DOHH2 (cell line): ENCODE data around the gene ANKDD1A.

Experiments
- H3F3A ChIP-seq: fragments of 200-600 bp; sonication (generic), shearing (Covaris generic); 2 replicates; pipeline ENCODE4 v1.6.0; 2016; ENCODE audit warnings: antibody characterized with exemption, mild to moderate bottlenecking; ENCODE audit not compliant: control insufficient read depth, insufficient read depth
- H3K27ac ChIP-seq: fragments of 200-600 bp; sonication (generic); 2 replicates; pipeline ENCODE4 v1.5.1; 2014; ENCODE audit warnings: low read depth, mild to moderate bottlenecking, low read length, moderate library complexity
- H3K27me3 ChIP-seq: fragments of 200-600 bp; sonication (generic); 2 replicates; pipeline ENCODE4 v1.6.1; 2014; ENCODE audit warnings: mild to moderate bottlenecking, low read length, mixed read lengths; ENCODE audit not compliant: control insufficient read depth
- H3K36me3 ChIP-seq: fragments of 200-600 bp; sonication (generic); 2 replicates; pipeline ENCODE4 v1.6.1; 2014; ENCODE audit warnings: mild to moderate bottlenecking, low read length, moderate library complexity, mixed read lengths; ENCODE audit not compliant: control insufficient read depth
- H3K4me1 ChIP-seq: fragments of 200-600 bp; sonication (generic); 2 replicates; pipeline ENCODE4 v1.6.1; 2014; ENCODE audit warnings: mild to moderate bottlenecking, low read length, mixed read lengths; ENCODE audit not compliant: control insufficient read depth
- H3K4me2 ChIP-seq: fragments of 200-600 bp; sonication (generic); 2 replicates; pipeline ENCODE4 v1.6.0; 2014; ENCODE audit warnings: mild to moderate bottlenecking, low read length, moderate library complexity
- H3K4me3 ChIP-seq: fragments of 200-600 bp; sonication (generic); 2 replicates; pipeline ENCODE4 v1.5.1; 2014; ENCODE audit warnings: mild to moderate bottlenecking, low read length, mixed read lengths
- H3K79me2 ChIP-seq: fragments of 200-600 bp; sonication (generic); 2 replicates; pipeline ENCODE4 v1.6.1; 2014; ENCODE audit warnings: mild to moderate bottlenecking, low read length, mixed read lengths; ENCODE audit not compliant: control insufficient read depth
- H3K9me2 ChIP-seq: fragments of 200-600 bp; sonication (generic); replicated peaks from 2 replicates; pipeline ENCODE4 v1.6.1; 2014; ENCODE audit warnings: mild to moderate bottlenecking, low read length, mixed read lengths; ENCODE audit not compliant: control insufficient read depth
- H3K9me3 ChIP-seq: fragments of 200-600 bp; sonication (generic); 2 replicates; pipeline ENCODE4 v1.6.1; 2014; ENCODE audit warnings: antibody characterized with exemption, low read length, mixed read lengths; ENCODE audit not compliant: control insufficient read depth, insufficient read depth
- H4K20me1 ChIP-seq: fragments of 200-600 bp; sonication (generic); 2 replicates; pipeline ENCODE4 v1.6.0; 2014; ENCODE audit warnings: low read depth, mild to moderate bottlenecking, antibody characterized with exemption, low read length, moderate library complexity; ENCODE audit not compliant: control insufficient read depth, insufficient read depth
- EZH2phosphoT487 ChIP-seq: fragments of 200-600 bp; sonication (generic); IDR thresholded peaks from 2 replicates; pipeline ENCODE4 v1.6.1; 2017; ENCODE audit warnings: borderline replicate concordance, mild to moderate bottlenecking, antibody characterized with exemption, low read length, moderate library complexity, mixed read lengths
- TF ChIP-seq, protein P1 (sequence below): fragments of 200-600 bp; sonication (generic); IDR thresholded peaks from one replicate; pipeline ENCODE4 v1.5.1; 2014; ENCODE audit warnings: antibody characterized with exemption, mild to moderate bottlenecking, low read depth, low read length; ENCODE audit not compliant: poor library complexity, severe bottlenecking

Gene ANKDD1A

GRCh38 chr15:64917211-64917610 lies 5.5 kb downstream of the ANKDD1A start:
- H3K36me3 ChIP-seq = no peaks in the 10 kb centered on the region
- no peak overlapping the region for H3K27ac ChIP-seq
- no peaks in the 10 kb centered on the region for H3F3A ChIP-seq
- H3K9me3 ChIP-seq = no peaks in the 10 kb centered on the region
- H3K4me3 ChIP-seq = no peak overlapping the region
- H3K79me2 ChIP-seq = no peaks in the 10 kb centered on the region
- H3K27me3 ChIP-seq = peaks cover 5% of the 10 kb centered on the region; the same call in 1 of the 2 replicates
- no peaks in the 10 kb centered on the region for H3K9me2 ChIP-seq
- no peaks in the 10 kb centered on the region; the same call in 1 of the 2 replicates for H4K20me1 ChIP-seq
- TF ChIP-seq, protein P1, sequence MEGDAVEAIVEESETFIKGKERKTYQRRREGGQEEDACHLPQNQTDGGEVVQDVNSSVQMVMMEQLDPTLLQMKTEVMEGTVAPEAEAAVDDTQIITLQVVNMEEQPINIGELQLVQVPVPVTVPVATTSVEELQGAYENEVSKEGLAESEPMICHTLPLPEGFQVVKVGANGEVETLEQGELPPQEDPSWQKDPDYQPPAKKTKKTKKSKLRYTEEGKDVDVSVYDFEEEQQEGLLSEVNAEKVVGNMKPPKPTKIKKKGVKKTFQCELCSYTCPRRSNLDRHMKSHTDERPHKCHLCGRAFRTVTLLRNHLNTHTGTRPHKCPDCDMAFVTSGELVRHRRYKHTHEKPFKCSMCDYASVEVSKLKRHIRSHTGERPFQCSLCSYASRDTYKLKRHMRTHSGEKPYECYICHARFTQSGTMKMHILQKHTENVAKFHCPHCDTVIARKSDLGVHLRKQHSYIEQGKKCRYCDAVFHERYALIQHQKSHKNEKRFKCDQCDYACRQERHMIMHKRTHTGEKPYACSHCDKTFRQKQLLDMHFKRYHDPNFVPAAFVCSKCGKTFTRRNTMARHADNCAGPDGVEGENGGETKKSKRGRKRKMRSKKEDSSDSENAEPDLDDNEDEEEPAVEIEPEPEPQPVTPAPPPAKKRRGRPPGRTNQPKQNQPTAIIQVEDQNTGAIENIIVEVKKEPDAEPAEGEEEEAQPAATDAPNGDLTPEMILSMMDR = no peak
- no peak for TF ChIP-seq EZH2phosphoT487
- no peaks in the 10 kb centered on the region for H3K4me1 ChIP-seq
- no peak overlapping the region for H3K4me2 ChIP-seq

DNA sequence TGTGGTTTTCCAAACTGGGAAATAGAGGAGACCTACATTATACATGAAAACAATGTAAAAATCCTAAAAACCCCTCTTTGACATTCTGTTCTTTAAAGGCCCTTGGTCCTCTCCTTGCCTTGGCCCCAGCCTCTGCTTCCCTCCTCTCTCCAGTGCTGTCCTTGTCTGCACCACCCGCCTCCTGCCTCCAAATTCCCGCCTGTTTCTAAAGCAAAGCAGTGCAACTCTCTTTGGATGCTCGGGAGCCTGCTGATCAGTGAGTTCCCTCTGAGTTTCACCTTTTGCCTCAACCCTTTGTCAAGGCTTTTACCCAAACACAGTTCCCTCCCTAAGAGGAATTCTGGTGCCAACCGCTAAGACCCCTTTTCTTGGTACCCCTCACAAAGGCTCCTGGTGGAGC lies 8.0 kb downstream of the ANKDD1A start:
- H3K27ac ChIP-seq = no peak overlapping the region
- H3K4me2 ChIP-seq = no peak overlapping the region
- H3K36me3 ChIP-seq = no peaks in the 10 kb centered on the region
- no peaks in the 10 kb centered on the region for H3K9me2 ChIP-seq
- H3K79me2 ChIP-seq = no peaks in the 10 kb centered on the region
- no peaks in the 10 kb centered on the region for H3K27me3 ChIP-seq
- H3K4me1 ChIP-seq = no peaks in the 10 kb centered on the region
- no peaks in the 10 kb centered on the region for H4K20me1 ChIP-seq
- H3F3A ChIP-seq = no peaks in the 10 kb centered on the region
- no peak for TF ChIP-seq EZH2phosphoT487
- TF ChIP-seq, protein P1 = no peak
- no peak overlapping the region for H3K4me3 ChIP-seq
- H3K9me3 ChIP-seq = no peaks in the 10 kb centered on the region

DNA sequence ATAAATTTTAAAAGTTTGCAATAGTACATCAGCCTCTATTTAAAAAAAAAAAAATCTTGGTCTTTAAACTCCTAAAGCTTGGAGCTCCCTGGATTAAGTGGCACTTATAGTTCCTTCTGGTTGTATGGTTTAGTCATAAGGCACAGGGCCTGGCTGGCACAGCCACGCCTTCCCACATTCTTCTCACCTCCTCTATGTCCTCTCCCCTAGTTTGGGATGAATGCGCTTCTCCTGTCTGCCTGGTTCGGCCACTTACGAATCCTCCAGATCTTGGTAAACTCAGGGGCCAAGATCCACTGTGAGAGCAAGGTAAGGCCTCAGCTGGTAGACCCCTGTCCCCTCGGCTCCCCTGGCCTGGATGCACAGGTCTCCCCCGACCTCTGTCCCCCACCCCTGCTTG lies 10.0 kb downstream of the ANKDD1A start:
- no peaks in the 10 kb centered on the region for H3K4me1 ChIP-seq

More for the DNA sequence above, 10.0 kb downstream of the ANKDD1A start:
- Histone ChIP-seq H3K27me3 (no peaks in the 10 kb centered on the region), H3K9me3 (no peaks in the 10 kb centered on the region), H3K4me3 (no peak overlapping the region), H3K4me2 (no peak overlapping the region), H3K36me3 (no peaks in the 10 kb centered on the region), H3F3A (no peaks in the 10 kb centered on the region), H3K79me2 (no peaks in the 10 kb centered on the region), H3K9me2 (no peaks in the 10 kb centered on the region), H4K20me1 (no peaks in the 10 kb centered on the region), H3K27ac (no peak overlapping the region)
- no peak for TF ChIP-seq EZH2phosphoT487
- TF ChIP-seq, protein P1 = no peak
